Measurements from ENCODE around the gene BIRC6. TPM values are rescaled to one million over a fixed set of nuclear protein-coding genes. Genes with fewer than 3 reads are reported as not detected.

BIRC6 gene
- total RNA-seq, 1 donor from 2014 or later = 32.7 TPM

GRCh38 chr2:32666704-32667103, 309.9 kb downstream of the BIRC6 start:
- Histone ChIP-seq H3K36me3 (peaks cover 34% of the 10 kb centered on the region), H3K9me3 (replicated peaks) (no peaks in the 10 kb centered on the region), H3K27me3 (ENCODE audit: low read depth) (no peaks in the 10 kb centered on the region), H3K4me1 (no peaks in the 10 kb centered on the region), H3K27ac (replicated peaks) (no peak overlapping the region), H3K4me3 (no peak overlapping the region)
- DNase-seq = no peak
- intact Hi-C loops (cut with micrococcal nuclease) = no loop called here
- TF ChIP-seq CTCF (IDR thresholded peaks at IDR 0.05; ENCODE audit: borderline replicate concordance) = no peak

GRCh38 chr2:32668254-32668653, 311.4 kb downstream of the BIRC6 start:
- no peak for TF ChIP-seq CTCF (IDR thresholded peaks at IDR 0.05; ENCODE audit: borderline replicate concordance)
- DNase-seq = no peak
- Histone ChIP-seq H3K36me3 (peaks cover 47% of the 10 kb centered on the region), H3K9me3 (replicated peaks) (no peaks in the 10 kb centered on the region), H3K4me3 (no peak overlapping the region), H3K4me1 (no peaks in the 10 kb centered on the region), H3K27ac (replicated peaks) (no peak overlapping the region), H3K27me3 (ENCODE audit: low read depth) (no peaks in the 10 kb centered on the region)
- intact Hi-C loops (cut with micrococcal nuclease) = no loop called here

Small RNAs within 50 kb of the gene (microRNA-seq; reads per million reads assigned to microRNA genes)
- not detected for gene MIR4765
- gene MIR558 = not detected

Other genes starting within 250 kb of the BIRC6 start
- 13.4 TPM for gene SLC30A6, start 191.2 kb upstream of the BIRC6 start, total RNA-seq
- gene NLRC4, start 92.1 kb upstream of the BIRC6 start, total RNA-seq = 0.96 TPM
- gene YIPF4, start 79.1 kb upstream of the BIRC6 start, total RNA-seq = 70.1 TPM